SH-SY5Y (cell line): Measurements from ENCODE around the gene CELA2B.

ENCODE experiments used
- GATA2 ChIP-seq: IDR thresholded peaks from 2 replicates; pipeline ENCODE4 v1.6.1; 2011; ENCODE audit warnings: mild to moderate bottlenecking, low read depth, low read length
- GATA3 ChIP-seq: IDR thresholded peaks from 2 replicates; pipeline ENCODE4 v1.6.1; 2011; ENCODE audit warnings: low read depth, mild to moderate bottlenecking, low read length, moderate library complexity

The CELA2B gene

DNA sequence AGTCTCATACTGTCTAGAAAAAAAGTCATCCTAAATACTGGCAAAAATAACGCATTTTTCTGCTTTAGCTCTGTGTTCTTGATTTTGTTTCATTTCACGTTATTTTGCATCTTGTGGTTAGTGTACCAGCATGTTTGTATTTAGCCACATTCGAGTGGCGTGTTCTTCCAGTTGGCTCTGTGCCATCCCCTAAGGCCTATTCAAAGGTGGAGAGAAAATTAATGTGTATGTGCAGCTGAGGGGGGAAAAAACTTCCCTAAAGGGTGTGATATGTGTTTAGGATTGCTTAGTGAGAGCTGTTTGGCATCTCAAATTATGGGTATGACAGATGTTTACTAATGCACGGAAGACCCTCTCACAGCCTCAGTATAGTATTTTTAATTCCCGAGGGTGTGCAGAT, 62.9 kb downstream of the CELA2B start:
- no peak for TF ChIP-seq GATA3
- TF ChIP-seq GATA2, result no peak

- TF ChIP-seq GATA3 (no peak), GATA2 (no peak)
Measured at GRCh38 chr1:15540186-15540585, 64.3 kb downstream of the CELA2B start.
